BLaER1 (cell line): ENCODE measurements around the gene MRI1.
"Not testable (repeated sequence)": the region's sequence is repeated elsewhere in the genome, so short reads cannot be mapped to it uniquely, and the experiment has no call there.

Experiments
- H3K27ac ChIP-seq: shearing (Covaris generic); formaldehyde crosslinking; 2 replicates; pipeline ENCODE4 v1.8.1; 2022
- H3K27me3 ChIP-seq: shearing (Covaris generic); formaldehyde crosslinking; 2 replicates; pipeline ENCODE4 v1.8.1; 2022
- H3K36me3 ChIP-seq: shearing (Covaris generic); formaldehyde crosslinking; 2 replicates; pipeline ENCODE4 v1.8.1; 2022
- H3K4me1 ChIP-seq: shearing (Covaris generic); formaldehyde crosslinking; 2 replicates; pipeline ENCODE4 v1.8.1; 2022
- H3K4me2 ChIP-seq: shearing (Covaris generic); formaldehyde crosslinking; 2 replicates; pipeline ENCODE4 v1.8.1; 2022
- H3K4me3 ChIP-seq: shearing (Covaris generic); formaldehyde crosslinking; 2 replicates; pipeline ENCODE4 v1.8.1; 2022
- H3K9ac ChIP-seq: shearing (Covaris generic); formaldehyde crosslinking; 2 replicates; pipeline ENCODE4 v1.8.1; 2022
- H3K9me3 ChIP-seq: shearing (Covaris generic); formaldehyde crosslinking; 2 replicates; pipeline ENCODE4 v1.8.1; 2022
- H4K20me1 ChIP-seq: shearing (Covaris generic); formaldehyde crosslinking; 2 replicates; pipeline ENCODE4 v1.8.1; 2022
- Cebpa-rat ChIP-seq: shearing (Covaris generic); IDR thresholded peaks from 2 replicates; pipeline ENCODE4 v1.8.1; 2022

The MRI1 gene

DNA sequence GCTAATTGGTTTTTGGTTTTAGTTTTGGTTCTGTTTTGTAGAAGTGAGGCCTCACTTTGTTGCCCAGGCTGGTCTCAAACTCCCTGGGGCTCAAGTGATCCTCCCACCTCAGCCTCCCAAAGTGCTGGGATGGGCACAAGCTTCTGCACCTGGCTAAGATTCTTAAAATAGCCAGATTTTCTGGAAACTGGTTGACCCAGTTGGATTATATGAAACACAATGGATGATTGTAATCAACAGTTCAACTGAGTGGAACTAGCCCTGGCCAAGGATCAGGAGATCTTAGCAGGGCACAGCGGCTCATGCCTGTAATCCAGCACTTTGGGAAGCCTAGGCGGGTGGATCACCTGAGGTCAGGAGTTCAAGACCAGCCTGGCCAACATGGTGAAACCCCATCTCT lies 29.6 kb upstream of the MRI1 start:
- H3K4me2 ChIP-seq, result no peak overlapping the region
- peaks cover 19% of the 10 kb centered on the region for H3K4me1 ChIP-seq
- no peak for TF ChIP-seq Cebpa-rat
- H3K27me3 ChIP-seq, result no peaks in the 10 kb centered on the region
- no peaks in the 10 kb centered on the region for H3K9me3 ChIP-seq
- no peak overlapping the region for H3K9ac ChIP-seq
- no peaks in the 10 kb centered on the region for H3K36me3 ChIP-seq
- no peak overlapping the region for H3K4me3 ChIP-seq
- H3K27ac ChIP-seq, result no peak overlapping the region
- no peaks in the 10 kb centered on the region for H4K20me1 ChIP-seq

DNA sequence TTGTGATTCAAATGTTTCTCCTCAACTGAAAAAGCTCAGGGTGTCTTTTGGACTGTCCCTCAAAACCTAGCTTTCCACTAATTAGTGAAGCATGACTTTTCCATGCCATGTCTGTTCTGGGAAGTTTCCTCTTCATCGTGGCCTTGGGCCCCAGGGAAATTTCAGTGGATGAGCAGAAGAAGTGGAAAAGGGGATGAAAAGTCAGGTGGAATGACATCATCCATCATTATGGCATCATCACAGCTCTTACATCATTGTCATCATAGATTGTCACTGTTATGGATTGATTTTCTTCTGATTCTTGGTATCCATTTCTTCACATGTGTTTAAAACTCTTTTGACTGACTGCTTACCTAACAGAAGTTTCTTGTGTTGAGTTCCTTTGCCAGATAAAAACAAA lies 26.2 kb upstream of the MRI1 start:
- Histone ChIP-seq H3K4me3 (no peak overlapping the region), H3K4me2 (no peak overlapping the region), H3K27me3 (no peaks in the 10 kb centered on the region), H3K9me3 (no peaks in the 10 kb centered on the region), H4K20me1 (no peaks in the 10 kb centered on the region), H3K9ac (no peak overlapping the region), H3K27ac (no peak overlapping the region), H3K36me3 (0 out of 2 replicates have a peak, but pooled peaks cover 5% of the 10 kb centered on the region), H3K4me1 (no peaks in the 10 kb centered on the region)
- TF ChIP-seq Cebpa-rat, result no peak

DNA sequence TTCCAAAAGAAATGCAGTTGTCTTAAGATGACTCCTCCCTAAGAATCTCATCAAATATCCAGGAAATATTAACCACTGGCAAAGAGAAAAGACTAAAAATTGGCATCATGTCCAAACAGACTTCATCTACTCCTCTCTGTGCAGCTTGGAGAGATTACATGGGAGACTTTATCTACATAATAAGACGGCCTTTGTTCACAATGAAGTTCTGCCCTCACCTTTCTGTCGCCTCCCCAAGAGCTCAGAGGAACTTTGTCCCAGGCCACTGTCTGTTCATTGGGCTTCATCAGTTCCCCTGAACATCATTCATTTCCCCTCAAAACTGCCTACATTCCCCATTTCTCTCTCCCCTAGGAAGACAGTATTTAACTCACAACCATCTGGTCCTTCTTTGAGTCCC lies 22.4 kb upstream of the MRI1 start:
- no peak for TF ChIP-seq Cebpa-rat
- no peaks in the 10 kb centered on the region for H4K20me1 ChIP-seq
- H3K4me1 ChIP-seq, result peaks cover under 1% of the 10 kb centered on the region; the same call in 1 of the 2 replicates
- H3K4me3 ChIP-seq, result no peak overlapping the region
- 0 out of 2 replicates have a peak, but pooled peaks cover 5% of the 10 kb centered on the region for H3K36me3 ChIP-seq
- no peak overlapping the region for H3K4me2 ChIP-seq
- no peak overlapping the region for H3K9ac ChIP-seq
- no peak overlapping the region for H3K27ac ChIP-seq
- H3K27me3 ChIP-seq, result no peaks in the 10 kb centered on the region
- H3K9me3 ChIP-seq, result no peaks in the 10 kb centered on the region

DNA sequence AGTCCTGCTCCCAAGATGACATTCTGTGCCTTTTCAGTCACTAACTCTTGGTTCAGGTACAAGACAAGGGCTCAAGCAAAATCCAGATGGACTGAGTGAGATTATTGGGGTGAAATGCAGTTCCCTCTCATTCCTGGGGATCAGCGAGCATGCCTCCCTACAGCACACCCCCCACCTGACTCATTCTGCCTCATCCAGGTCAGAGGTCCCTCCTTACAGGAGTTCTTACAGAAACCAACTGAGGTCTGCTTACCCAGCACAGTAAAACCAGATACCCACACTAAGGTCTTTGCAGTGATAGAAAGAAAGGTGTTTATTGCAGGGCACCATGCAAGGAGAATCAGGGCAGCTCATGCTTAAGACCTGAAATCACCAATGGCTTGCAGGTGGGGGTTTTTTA lies 21.6 kb upstream of the MRI1 start:
- H3K27ac ChIP-seq, result no peak overlapping the region
- no peaks in the 10 kb centered on the region for H3K9me3 ChIP-seq
- no peak for TF ChIP-seq Cebpa-rat
- no peaks in the 10 kb centered on the region for H3K27me3 ChIP-seq
- 0 out of 2 replicates have a peak, but pooled peaks cover 5% of the 10 kb centered on the region for H3K36me3 ChIP-seq
- peaks cover 5% of the 10 kb centered on the region for H3K4me1 ChIP-seq
- H3K9ac ChIP-seq, result no peak overlapping the region
- no peaks in the 10 kb centered on the region for H4K20me1 ChIP-seq
- no peak overlapping the region for H3K4me3 ChIP-seq
- no peak overlapping the region for H3K4me2 ChIP-seq

DNA sequence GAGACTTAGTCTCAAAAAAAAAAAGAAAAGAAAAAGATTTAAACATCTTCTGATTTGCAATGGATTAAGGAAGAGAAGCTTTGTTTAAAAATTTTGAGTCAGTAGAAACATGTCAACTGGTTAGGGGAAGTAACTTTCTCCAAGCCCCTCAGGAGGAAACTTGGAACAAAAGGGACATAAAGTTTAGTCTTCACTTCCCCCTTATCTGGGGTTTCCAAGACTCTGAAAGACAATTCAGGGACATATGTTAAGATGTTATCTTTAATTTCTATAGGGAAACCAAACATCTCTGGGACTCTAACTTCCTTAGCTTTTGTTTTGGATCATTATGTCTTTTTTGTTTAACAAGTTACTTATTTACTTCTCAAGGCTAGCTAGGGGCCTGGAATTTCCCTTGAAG lies 20.1 kb upstream of the MRI1 start:
- no peak overlapping the region for H3K4me2 ChIP-seq
- no peak overlapping the region for H3K9ac ChIP-seq
- no peak overlapping the region for H3K27ac ChIP-seq
- no peak overlapping the region for H3K4me3 ChIP-seq
- no peaks in the 10 kb centered on the region for H3K27me3 ChIP-seq
- H3K36me3 ChIP-seq, result 0 out of 2 replicates have a peak, but pooled peaks cover 5% of the 10 kb centered on the region
- peaks cover 6% of the 10 kb centered on the region; the same call in 1 of the 2 replicates for H4K20me1 ChIP-seq
- H3K4me1 ChIP-seq, result peaks cover 14% of the 10 kb centered on the region
- no peaks in the 10 kb centered on the region for H3K9me3 ChIP-seq
- no peak for TF ChIP-seq Cebpa-rat

DNA sequence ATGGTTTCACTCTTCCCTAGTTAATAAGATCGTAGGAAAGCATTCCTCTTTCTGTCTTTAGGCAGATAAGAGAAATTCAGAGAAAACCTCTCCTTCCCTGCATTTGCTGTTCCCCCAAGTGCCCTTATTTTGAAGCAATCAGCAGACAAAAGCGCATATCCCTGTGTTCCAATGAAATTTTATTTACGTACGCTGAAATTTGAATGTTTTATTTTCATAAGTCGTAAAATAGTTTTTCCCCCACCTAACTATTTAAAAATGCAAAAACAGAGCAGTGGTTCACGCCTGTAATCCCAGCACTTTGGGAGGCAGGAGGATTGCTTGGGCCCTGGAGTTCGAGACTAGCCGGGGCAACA lies 17.2 kb upstream of the MRI1 start:
- H3K36me3 ChIP-seq, result peaks cover 25% of the 10 kb centered on the region
- H3K4me1 ChIP-seq, result peaks cover 23% of the 10 kb centered on the region
- peak overlapping the region; percentile 84 for H3K4me3 ChIP-seq
- no peak overlapping the region for H3K27ac ChIP-seq
- peak overlapping the region; percentile 86 for H3K4me2 ChIP-seq
- H4K20me1 ChIP-seq, result peaks cover 26% of the 10 kb centered on the region; the same call in 1 of the 2 replicates
- no peaks in the 10 kb centered on the region for H3K27me3 ChIP-seq
- no peaks in the 10 kb centered on the region for H3K9me3 ChIP-seq
- no peak for TF ChIP-seq Cebpa-rat
- 0 out of 2 replicates have a peak overlapping the region, but pooled peaks have one; percentile 82 for H3K9ac ChIP-seq

DNA sequence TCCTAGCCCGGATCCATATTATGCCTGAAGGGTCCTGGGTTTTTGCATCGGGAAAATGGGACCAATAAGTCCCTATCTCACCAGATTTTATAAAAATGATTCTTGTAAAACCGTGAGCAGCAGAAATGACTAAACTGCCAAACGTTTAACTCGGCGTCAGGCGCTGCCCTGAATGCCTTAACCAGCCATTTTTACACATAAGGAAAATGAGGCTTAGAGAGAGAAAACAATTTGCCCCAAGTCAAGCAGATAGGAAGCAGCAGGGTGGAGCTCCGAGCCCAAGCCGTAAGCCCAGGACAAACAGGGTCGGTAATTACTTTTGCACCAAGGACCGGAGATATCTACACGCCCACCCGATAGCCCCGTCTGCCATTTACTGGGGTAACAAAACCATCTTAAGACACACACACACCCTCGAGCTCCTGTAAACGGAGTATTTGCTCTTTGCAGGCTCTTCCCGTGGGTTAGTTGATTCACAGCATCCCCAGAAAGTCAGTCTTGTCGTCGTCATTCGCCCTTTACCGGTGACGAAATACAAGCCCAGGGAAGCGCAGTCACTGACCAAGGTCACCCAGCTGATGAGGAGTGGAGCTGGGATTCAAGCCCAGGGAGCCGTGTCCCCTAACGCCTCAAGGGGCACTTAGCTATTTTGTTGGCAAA lies 16.0 kb upstream of the MRI1 start:
- Histone ChIP-seq H3K9ac (peak overlapping the region; percentile 82), H3K4me1 (peaks cover 23% of the 10 kb centered on the region), H3K4me2 (peak overlapping the region; percentile 86), H3K9me3 (no peaks in the 10 kb centered on the region), H3K27ac (peak overlapping the region; percentile 80), H4K20me1 (peaks cover 26% of the 10 kb centered on the region; the same call in 1 of the 2 replicates), H3K27me3 (no peaks in the 10 kb centered on the region), H3K36me3 (peaks cover 32% of the 10 kb centered on the region), H3K4me3 (peak overlapping the region; percentile 84)
- no peak for TF ChIP-seq Cebpa-rat

DNA sequence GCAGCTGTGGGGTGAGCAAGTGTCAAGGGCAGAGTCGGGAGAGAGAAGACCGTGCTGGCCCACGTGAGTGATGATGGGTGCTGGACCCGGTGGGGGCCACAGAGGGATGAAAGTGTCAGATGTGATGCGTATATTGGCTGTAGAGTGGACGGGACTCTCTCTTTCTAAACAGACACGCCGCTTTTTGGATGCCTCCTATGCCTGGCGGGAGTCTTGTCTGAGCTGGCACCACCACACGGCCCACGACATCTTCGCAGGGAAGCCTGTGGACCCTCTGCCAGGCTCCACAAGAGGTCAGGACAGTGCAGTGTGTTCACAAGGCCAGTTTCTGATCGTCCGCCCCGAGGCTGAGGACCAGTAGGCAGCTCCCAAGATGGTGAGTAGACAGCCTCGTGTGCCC lies 12.9 kb upstream of the MRI1 start:
- Histone ChIP-seq H3K27ac (no peak overlapping the region), H3K4me3 (no peak overlapping the region), H3K4me2 (no peak overlapping the region), H3K4me1 (peaks cover 23% of the 10 kb centered on the region), H3K9ac (no peak overlapping the region), H3K36me3 (peaks cover 63% of the 10 kb centered on the region), H4K20me1 (peaks cover 26% of the 10 kb centered on the region; the same call in 1 of the 2 replicates), H3K27me3 (no peaks in the 10 kb centered on the region), H3K9me3 (no peaks in the 10 kb centered on the region)
- TF ChIP-seq Cebpa-rat, result no peak

DNA sequence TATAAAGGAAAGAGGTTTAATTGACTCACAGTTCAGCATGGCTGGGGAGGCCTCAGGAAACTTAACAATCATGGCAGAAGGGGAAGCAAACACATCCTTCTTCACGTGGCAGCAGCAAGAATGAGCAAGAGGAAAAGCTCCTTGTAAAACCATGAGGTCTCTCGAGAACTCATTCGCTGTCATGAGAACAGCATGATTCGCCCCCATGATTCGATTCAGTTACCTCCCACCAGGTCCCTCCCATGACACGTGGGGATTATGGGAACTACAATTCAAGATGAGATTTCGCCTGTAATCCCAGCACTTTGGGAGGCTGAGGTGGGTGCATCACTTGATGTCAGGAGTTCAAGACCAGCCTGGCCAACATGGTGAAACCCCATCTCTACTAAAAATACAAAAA lies 10.7 kb upstream of the MRI1 start:
- H3K27ac ChIP-seq, H3K4me2 ChIP-seq, H3K9me3 ChIP-seq, H3K4me3 ChIP-seq, H3K27me3 ChIP-seq, H3K9ac ChIP-seq: not testable (repeated sequence)
- Histone ChIP-seq H4K20me1 (peaks cover 24% of the 10 kb centered on the region; the same call in 1 of the 2 replicates), H3K4me1 (peaks cover 14% of the 10 kb centered on the region), H3K36me3 (peaks cover 85% of the 10 kb centered on the region)

DNA sequence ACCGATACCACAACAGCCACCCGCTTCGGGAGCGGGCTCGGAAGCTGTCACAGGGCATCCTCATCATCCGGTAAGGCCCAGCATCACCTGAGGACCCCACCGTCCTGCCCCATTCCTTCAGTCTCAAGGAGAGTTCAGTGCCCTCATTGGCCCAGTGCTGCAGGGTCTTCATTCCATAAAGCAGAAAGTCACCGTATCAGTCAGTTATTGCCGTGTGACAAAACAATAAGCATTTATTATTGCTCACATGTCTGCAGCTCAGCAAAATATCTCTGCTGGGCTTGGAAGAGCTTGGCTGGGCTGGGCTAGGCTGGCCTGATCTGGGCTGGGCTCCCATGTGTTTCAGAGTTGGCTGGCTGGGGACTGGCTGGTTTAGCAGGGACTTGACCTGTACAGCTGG lies 8.1 kb upstream of the MRI1 start:
- Histone ChIP-seq H3K27me3 (no peaks in the 10 kb centered on the region), H4K20me1 (0 out of 2 replicates have a peak, but pooled peaks cover 6% of the 10 kb centered on the region), H3K9ac (no peak overlapping the region), H3K27ac (no peak overlapping the region), H3K36me3 (peaks cover 98% of the 10 kb centered on the region), H3K4me2 (no peak overlapping the region), H3K9me3 (no peaks in the 10 kb centered on the region), H3K4me3 (no peak overlapping the region), H3K4me1 (no peaks in the 10 kb centered on the region)
- no peak for TF ChIP-seq Cebpa-rat
